Esophagus squamous epithelium (tissue), 4 donors: ENCODE measurements around the gene CD247.

Experiments used
- POLR2A ChIP-seq, 4 donors: fragments of 450-650 bp; IDR thresholded peaks; one replicate each; pipeline ENCODE4 v1.6.1; 2017; ENCODE audit warnings: antibody characterized with exemption in 4 of 4, mild to moderate bottlenecking in 4 of 4, moderate library complexity in 3 of 4
- TF ChIP-seq, protein P1 (sequence below), 6 experiments: fragments of 450-650 bp in 4 of 6; fragments of 200-600 bp in 2 of 6; sonication (generic) in 2 of 6; IDR thresholded peaks; one replicate each; pipeline ENCODE4 v1.5.1; 2016 to 2019; ENCODE audit warnings: antibody characterized with exemption in 6 of 6, mild to moderate bottlenecking in 4 of 6, moderate library complexity in 4 of 6

DNA sequence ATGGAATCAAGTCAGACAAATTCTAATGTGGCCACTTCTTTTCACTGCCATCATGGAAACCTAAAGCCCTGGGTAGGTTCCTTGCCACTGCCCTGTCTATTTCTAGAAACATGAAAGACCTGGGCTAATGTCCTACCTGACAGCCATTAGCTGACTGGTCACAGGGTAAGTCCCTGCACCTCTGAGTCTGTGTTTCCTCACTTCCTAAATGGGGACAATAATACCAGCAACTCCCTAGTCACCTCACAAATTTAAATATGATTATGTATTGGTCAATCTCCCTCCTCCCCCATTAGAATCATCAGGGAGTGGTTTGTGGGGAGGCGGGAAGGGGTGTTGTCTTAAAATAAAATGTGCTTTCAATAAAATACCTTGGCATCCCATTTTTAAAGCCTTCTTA, 33.0 kb upstream of the CD247 start:
- no peak for TF ChIP-seq POLR2A (IDR thresholded peaks at IDR 0.05)
- TF ChIP-seq, protein P1, sequence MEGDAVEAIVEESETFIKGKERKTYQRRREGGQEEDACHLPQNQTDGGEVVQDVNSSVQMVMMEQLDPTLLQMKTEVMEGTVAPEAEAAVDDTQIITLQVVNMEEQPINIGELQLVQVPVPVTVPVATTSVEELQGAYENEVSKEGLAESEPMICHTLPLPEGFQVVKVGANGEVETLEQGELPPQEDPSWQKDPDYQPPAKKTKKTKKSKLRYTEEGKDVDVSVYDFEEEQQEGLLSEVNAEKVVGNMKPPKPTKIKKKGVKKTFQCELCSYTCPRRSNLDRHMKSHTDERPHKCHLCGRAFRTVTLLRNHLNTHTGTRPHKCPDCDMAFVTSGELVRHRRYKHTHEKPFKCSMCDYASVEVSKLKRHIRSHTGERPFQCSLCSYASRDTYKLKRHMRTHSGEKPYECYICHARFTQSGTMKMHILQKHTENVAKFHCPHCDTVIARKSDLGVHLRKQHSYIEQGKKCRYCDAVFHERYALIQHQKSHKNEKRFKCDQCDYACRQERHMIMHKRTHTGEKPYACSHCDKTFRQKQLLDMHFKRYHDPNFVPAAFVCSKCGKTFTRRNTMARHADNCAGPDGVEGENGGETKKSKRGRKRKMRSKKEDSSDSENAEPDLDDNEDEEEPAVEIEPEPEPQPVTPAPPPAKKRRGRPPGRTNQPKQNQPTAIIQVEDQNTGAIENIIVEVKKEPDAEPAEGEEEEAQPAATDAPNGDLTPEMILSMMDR (IDR thresholded peaks at IDR 0.05): no peak
